G401.6 (cell line): ENCODE results near the gene RHOT2.

Experiments
- FAIRE-seq: peaks from 2 replicates; lab custom pipeline; 2012; peaks lifted over from hg19 to GRCh38; lab: Jason Lieb, UNC

The RHOT2 gene

DNA sequence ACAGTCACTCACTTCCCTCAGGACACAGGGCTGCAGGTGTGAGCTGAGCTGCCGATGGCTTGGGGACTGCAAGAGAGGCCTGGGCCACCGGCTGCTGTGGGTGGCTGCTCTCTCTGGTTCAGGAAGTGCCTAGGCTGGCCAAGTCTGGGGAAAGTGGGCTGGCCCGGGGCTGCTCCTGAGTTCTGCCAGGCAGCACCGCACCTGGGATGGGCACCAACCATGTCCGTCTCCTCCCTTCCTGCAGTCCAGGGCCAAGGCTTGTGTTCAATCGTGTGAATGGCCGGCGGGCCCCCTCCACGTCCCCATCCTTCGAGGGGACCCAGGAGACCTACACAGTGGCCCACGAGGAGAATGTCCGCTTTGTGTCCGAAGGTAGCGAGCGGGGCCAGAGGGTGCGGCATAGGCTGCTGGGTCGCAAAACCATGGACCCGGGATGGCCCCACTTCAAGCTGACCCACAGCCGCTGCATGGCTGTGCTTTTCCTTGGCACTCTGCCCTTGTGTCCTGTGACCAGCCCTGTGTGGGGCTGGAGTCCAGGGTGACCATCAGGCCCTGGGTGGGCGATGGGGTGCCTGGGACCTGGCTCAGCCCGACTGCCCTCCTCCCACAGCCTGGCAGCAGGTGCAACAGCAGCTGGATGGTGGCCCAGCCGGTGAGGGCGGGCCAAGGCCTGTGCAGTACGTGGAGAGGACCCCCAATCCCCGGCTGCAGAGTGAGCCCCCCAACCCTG is 20.6 kb upstream of the RHOT2 start:
- no peak for FAIRE-seq

- no peak for FAIRE-seq
Measured at GRCh38 chr16:648071-648780, 19.7 kb upstream of the RHOT2 start.

DNA sequence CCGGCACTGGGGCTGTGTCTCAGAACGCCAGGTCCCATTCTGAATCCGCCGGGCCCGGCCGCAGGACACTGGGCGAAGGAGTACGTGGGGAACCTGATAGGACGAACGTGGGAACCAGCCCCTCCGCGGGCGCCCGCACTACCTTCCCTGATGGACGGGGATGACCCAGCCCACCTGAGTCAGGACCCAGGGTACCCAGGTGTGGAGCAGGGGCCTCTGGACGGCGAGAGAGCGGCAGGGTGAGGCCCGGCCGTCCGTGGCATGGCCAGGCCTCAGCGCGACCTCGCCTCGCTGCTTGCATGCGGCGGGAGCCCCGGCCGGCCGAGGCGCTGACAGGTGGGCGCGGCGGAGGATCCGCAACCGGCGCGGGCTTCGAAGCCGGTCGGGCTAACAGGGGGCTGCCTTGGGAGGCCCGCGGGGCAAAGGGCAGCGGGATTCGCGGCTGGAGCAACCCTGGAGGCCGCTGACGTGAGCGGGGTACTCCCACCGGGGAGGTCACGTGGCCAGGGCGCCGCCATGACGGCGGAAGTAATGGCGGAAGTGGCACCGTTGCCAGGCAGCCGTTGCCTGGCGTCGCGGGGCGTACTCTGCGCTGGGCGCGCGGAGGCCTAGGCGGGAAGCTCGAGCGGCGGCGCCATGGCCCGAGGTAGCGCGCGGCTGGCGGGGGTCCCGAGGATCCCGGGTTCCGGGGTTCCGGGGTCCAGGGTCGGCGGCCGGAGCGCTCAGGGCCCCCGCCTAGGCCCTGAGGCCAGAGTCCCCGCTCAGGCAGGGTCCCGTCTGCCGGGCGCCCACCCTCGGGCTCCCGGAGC is 18.9 kb upstream of the RHOT2 start, which contains the start of gene WDR90:
Gene WDR90 (plus strand): TSS at position 585 of the 809 bp plus-strand sequence. CDS start 52 bp downstream, at position 637.
- FAIRE-seq: peak; percentile 63

- no peak for FAIRE-seq
Measured at GRCh38 chr16:649631-650030, 18.3 kb upstream of the RHOT2 start.

- no peak for FAIRE-seq
Measured at GRCh38 chr16:651844-652243, 16.1 kb upstream of the RHOT2 start.

GRCh38 chr16:652454-653305 is 15.3 kb upstream of the RHOT2 start:
- FAIRE-seq: no peak

GRCh38 chr16:654034-654433 is 13.9 kb upstream of the RHOT2 start:
- FAIRE-seq: no peak

DNA sequence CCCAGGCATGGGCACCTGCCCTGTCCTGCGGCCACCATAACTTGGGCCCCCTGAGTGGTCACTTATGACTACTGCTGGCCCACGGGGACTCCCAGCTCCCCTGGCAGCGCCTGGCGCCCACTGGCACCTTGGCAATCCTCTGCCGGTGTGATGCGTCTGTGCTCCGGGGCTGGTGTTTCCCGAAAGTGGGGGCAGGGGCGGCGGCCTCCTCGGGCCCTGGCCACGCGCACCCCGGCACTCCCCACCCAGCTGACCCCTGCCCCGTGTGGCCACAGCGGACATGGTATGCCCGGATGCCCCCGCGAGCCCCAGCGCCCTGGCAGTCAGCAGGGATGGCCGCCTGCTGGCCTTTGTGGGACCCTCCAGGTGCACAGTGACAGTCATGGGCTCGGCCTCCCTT is 10.4 kb upstream of the RHOT2 start:
- no peak for FAIRE-seq

DNA sequence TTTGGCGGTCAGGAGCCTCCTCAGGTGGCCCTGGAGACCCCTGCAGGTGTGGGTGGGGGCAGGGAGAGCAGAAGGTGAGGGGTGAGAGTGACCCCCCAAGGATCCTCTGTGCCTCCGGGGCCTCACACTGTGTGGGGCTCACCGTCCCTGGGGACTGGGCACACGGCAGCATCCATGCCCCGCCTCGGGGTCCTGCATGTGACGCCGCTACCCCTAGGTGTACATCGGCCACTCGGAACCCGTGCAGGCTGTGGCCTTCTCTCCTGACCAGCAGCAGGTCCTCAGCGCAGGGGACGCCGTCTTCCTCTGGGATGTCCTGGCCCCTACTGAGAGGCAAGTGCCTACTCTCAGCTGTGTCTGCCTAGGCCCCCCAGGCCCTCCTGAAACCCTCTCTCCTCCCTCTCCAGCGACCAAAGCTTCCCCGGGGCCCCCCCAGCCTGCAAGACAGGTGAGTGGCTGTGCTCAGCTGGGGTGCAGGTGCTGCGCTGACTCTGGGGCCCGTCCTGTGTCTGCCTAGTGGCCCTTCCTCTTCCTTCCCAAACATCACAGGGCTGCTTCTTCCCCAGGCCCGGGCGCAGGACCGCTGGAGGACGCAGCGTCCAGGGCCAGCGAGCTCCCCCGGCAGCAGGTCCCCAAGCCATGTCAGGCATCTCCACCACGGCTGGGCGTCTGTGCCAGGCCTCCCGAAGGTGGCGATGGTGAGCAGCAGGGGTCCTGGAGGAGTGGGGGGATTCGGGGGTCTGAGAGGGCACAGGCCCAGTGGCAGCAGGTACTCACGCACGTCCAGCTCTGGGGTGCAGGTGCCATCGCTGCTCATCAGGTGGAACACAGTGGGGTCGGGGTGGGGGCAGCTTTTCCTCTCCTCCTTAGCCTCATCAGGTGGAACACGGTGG is 9.0 kb upstream of the RHOT2 start:
- FAIRE-seq: no peak

DNA sequence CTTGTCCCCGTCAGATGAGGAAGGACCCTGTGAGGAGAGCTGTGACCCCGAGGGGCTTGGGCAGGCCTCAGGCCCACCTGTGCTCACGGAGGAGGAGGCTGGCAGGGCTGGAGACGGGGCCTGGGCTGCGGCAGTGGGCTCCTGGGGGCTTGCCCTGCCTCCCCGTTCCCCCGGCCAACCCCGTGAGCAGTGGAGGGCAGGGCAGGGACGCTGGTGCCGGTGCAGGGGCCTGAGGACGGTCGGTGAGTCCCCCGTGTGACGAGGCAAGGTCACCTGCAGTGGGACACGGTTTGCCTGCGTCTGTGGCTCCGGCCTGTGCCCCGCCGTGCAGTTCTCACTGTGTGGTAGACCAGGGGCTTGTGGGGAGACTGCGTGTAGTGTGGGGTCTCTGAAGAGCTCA is 8.3 kb upstream of the RHOT2 start:
- FAIRE-seq: no peak

- FAIRE-seq: no peak
Measured at GRCh38 chr16:660132-660458, 7.8 kb upstream of the RHOT2 start.

- FAIRE-seq: no peak
Measured at GRCh38 chr16:660459-661183, 7.3 kb upstream of the RHOT2 start.

GRCh38 chr16:661184-661821 is 6.6 kb upstream of the RHOT2 start:
- FAIRE-seq: no peak

DNA sequence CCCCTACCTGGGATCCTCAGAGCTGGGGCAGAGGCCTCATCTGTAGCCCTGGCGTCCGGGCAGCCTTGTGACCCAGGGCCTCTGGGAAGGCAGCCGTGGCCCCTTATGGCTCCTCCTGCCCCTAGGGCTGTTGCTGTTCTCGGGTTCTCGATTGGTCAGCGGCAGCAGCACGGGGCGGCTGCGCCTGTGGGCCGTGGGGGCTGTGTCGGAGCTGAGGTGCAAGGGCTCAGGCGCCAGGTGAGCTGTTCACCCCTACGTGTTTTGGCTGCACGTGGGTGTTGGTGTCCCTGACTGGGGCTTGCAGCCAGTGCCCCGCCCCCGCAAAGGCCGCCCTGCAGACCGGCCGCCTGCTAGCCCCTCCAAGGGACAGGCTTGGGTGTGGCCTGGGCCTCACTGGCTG is 5.8 kb upstream of the RHOT2 start:
- FAIRE-seq: no peak

- no peak for FAIRE-seq
Measured at GRCh38 chr16:662597-662996, 5.3 kb upstream of the RHOT2 start.

GRCh38 chr16:666572-666971 is 1.4 kb upstream of the RHOT2 start:
- FAIRE-seq: no peak

DNA sequence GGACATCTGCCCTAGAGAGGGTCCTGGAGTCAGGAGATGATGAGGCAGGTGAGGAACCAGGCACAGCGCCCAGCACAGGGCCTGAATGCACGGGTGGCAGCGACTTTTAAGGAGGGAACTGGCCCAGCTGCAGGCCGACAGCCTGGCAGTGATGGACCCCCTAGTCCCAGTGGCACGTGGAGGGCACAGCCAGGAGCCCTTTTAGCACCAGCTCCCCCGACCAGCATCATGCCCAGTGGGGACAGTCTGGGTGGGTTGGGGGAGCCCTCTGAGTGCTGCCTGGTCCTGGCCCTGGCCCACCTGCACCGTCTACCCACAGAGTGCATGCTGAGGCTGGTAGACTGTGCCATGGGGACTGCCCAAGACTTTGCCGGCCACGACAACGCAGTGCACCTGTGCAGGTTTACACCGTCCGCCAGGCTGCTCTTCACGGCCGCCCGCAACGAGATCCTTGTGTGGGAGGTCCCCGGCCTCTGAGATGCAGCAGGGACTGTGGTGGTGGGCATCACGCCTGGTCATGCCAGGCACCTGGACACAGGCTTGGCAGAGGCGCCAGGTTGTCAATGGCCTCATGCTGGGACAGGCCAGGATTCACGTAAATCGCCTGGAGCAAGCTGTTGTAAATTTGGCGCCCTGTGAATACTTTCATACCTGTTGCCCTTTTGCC is 686 bp upstream of the RHOT2 start:
- no peak for FAIRE-seq

DNA sequence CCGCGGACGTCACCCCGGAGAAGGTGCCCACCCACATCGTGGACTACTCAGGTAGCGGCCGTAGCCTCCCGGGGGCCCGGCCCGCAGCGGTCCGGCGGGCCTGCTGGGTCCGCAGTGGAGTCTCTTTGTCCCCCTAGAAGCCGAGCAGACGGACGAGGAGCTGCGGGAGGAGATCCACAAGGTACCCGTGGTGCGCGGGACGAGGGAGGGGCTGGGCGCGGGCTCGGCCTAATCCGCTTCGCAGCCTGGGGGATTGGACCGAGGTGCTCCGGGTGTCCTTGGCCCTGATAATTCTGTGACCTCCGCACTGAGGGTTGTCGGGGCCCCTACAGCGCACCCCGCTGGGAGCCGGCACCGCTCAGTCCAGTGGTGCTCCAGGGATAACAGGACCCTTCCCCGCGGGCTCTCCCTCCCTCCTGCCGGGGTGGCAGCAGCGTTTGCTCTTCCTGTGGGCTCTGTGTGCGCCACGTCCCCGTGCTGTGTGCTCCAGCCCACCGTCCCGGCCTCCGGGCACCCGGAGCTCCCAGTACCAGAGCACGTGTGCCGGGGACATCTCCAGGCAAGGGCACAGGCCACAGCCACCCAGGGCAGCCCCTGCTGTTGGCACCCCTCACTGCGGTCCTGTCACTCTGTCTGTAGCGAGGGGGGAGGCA is 713 bp downstream of the RHOT2 start:
- FAIRE-seq: no peak

- FAIRE-seq: no peak
Measured at GRCh38 chr16:669666-670065, 1.7 kb downstream of the RHOT2 start.
